Cerebellar nuclear complex (tissue), 1 donor: ENCODE results near the gene C17orf75.
A peak's percentile ranks its signal among the peaks of the same experiment; 100 is the strongest.

ENCODE experiments used
- DNase-seq, 2 experiments: peaks; one replicate each; lab custom pipeline; 2025; lab: John Stamatoyannopoulos, UW

Gene C17orf75

DNA sequence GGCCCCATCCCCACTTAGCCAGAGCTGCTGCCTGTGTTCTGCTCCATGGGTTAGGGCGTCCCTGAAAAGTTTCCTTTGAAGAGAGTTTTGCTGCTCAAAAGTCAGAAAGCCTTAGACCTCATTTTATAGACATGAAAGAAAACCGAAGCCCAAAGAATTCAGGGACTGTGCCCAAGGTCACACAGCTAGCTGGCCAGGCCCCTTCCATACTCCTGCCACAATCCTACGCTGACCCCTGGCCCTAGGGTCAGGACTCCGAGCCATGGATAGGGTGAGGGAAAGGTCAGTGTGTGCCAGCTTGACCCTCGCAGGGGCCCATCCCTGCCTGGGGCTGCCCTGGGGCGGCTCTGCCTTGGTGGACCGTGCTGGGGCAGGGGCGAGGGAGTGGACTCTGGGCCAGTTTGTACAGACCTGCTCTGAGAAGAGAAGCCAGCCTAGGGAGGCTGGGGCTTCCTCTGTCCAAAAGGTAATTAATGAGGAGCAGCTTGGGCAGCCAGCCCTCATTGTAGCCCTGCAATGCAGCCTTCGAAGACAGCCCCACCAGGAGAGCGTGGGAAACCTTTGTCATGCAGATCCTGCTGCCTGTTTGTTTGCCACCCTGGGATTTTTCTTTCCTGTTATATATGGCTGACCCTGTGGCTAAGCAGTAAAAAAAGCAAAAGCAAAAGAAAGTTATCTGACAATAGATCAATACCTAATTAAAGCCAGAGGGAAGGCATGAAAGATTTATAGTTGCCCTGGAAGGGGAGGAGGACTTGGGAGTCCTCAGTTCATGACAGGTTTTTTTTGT is 38.9 kb downstream of the C17orf75 start:
- no peak for DNase-seq

- no peak for DNase-seq
Measured at GRCh38 chr17:32302037-32302436, 39.9 kb downstream of the C17orf75 start.

- no peak for DNase-seq
Measured at GRCh38 chr17:32299580-32300164, 42.3 kb downstream of the C17orf75 start.

DNA sequence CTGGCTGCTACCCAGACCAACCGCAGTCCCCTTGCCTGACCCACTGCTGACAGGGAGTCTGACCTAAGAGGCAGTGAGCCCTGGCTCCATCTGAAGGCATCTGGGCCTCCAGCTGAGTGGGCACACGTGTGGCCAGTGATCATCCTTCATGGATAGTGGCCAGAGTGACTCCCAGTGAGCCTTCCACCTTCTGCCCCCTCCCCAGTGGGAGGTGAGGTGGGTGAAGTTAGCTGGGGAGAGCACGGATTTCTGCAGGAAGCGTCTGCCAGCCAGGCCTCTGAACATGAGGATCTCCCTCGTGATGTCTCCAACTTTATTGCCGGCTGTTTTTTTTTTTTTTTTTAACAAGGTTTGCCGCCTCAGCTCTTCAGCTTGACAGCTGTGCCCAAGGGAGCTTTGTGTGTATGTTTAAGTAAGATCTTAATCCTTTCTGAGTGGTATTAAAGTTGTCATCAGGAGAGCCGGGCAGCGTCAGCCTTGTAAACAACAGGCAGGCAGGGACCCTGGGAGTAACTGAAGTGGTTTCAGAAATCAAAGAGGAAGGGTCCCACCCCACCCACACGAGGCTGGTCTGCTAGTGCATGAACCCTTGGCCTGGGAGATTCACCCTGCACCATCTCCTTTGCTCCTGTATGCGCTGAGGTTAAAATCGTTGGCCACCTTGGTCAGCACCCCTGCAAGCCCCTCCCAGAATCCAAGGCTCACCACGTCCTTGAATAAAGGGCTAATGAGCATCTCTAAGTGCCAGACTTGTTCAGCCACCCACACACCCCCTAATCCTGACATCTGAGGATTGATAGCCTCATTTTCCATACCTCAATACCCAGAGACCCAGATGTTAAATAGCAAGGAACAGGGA is 43.0 kb downstream of the C17orf75 start:
- DNase-seq: peak in 1 of 2 experiments; percentile 13

- DNase-seq: peak; percentile 26 to 77
Measured at GRCh38 chr17:32298298-32298697, 43.7 kb downstream of the C17orf75 start.

DNA sequence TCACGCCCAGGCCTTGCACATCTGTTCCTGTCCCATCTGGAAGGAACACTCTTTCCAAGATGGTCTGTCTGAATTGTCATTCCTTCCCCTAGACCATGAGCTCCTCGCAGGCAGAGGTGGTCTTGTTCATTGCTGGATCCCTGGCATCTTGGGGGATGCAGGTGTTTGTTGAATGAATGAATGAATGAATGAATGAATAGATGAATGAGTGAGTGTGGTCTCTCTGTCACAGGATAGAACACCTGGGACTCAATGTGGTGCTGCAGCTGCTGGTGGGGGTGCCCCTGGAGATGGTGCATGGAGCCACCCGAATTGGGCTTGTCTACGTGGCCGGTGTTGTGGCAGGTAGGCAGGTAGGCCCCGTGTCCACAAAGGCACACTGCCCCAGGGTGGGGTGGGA is 44.1 kb downstream of the C17orf75 start:
- DNase-seq: no peak

GRCh38 chr17:32297424-32297823 is 44.5 kb downstream of the C17orf75 start:
- DNase-seq: no peak

GRCh38 chr17:32292094-32292493 is 49.9 kb downstream of the C17orf75 start:
- no peak for DNase-seq

DNA sequence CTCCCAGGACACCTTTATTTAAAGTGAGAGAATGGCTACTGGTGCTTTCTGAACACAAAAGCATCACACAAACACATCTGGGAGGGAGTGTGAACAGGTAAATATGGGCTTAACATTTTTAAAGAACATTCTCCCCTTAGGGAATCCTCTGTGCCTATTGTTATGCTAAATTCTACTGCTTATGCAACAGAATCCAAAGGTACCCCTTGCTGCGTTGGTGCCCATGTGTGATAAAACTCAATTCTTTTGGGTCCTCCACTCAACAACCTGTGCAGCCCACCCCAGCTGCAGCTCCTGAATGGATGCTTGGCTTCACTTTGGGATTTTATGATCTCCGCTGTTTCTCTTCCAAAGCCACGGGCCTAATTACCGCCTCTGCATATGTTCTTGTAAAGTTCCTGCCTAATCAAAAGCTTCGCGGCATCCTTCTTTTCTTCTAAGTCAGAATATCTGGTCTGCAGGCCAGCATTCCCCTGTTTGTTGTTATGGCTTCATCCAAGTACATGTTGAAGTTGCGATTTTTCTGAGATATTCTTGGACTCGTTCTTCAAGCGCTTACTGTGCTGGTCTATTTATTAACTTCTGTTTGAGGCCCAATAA is 52.4 kb downstream of the C17orf75 start:
- DNase-seq: no peak

DNA sequence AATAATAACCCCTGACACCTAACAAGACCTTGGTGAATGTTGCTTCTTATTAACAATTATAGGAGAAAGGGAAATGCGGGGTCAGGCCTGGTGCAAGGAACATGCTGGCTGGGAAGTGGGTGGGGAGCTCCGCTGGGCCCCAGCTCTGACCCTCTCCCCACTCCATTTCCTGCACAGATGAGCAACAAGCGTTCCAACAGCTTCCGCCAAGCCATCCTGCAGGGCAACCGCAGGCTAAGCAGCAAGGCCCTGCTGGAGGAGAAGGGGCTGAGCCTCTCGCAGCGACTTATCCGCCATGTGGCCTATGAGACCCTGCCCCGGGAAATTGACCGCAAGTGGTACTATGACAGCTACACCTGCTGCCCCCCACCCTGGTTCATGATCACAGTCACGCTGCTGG is 53.4 kb downstream of the C17orf75 start:
- no peak for DNase-seq

- no peak for DNase-seq
Measured at GRCh38 chr17:32287804-32288511, 54.0 kb downstream of the C17orf75 start.

DNA sequence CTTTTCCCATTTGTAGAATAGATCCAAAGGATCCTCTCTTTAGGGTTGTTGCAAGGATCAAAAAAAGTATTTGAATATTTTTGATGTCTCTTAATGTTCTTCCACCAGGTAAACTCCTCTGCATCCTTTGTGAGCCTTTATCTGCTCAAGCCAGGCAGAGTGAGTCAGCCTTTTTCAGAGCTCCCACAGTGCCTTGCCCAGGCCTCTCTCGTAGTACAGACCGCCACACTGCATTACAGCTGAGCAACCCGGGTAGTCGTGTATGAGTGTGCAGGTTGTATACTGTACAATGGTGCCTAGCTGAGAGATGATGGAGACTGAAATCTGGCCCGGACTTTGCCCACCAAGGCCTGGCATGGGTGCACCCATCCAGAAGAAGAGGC is 55.5 kb downstream of the C17orf75 start:
- no peak for DNase-seq

GRCh38 chr17:32285746-32286517 is 56.0 kb downstream of the C17orf75 start:
- DNase-seq: no peak

DNA sequence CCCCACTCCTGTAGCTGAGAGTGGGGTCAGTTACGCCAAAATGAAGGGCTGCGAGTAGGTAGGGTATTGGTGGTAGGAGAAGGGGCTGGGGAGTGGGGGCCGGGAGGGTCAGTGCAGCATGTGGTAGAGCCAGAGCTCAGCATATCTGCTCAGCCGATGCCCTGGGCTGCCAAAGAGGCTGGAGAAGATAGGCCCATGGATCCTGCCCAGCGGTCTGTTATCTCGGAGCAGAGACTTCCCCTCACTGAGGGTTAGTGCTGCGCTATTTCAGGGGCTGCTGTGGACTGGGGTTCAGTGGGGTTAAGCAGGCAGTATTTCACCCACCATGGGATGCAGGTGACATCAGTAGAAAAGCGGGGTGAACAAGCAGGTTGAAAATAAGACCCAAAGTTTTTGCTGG is 56.7 kb downstream of the C17orf75 start:
- no peak for DNase-seq

DNA sequence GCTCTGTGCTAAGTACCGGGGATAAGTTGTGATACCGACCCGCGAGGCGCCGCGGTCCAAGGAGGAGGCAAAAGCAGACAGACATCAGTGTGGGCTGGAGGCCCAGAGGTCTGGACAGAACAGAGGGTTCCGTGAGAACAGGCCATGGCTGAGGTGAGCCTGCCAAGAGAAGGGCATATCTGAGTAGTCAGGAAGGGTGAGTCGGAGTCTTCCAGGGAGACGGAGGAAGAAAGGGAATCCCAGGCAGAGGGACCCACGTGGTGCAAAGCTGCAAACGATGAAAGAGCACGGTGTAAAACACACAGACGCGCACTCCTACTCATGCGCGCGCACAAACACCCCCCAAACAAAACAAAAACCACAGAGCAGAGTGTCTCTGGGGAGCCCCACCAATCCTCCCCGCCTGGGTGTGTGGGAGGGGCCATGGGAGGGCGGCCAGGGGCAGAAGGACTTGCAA is 58.2 kb downstream of the C17orf75 start:
- no peak for DNase-seq

DNA sequence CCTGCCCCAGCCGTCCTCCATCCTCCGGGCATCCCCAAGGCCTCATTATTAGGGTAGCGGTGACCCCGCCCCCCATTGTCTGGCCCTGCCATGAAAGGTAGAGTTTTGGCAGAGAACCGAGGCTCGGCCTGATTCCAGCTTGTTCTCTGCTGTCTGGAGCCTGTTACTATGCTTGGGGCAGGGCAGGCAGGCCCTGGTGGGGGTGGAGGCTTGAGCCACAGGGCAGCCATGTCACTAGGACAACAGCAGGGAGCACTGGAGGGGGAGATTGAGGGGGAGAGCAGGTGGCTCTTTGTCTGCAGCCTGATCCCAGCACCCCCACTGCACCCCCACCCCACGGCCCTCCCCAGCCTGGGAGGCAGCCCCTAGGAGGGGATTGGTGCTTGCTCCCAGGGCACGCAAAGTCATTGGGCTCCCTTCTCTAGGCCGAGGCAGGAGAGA is 60.9 kb downstream of the C17orf75 start:
- no peak for DNase-seq

- no peak for DNase-seq
Measured at GRCh38 chr17:32279891-32280716, 61.9 kb downstream of the C17orf75 start.

GRCh38 chr17:32278815-32279214 is 63.2 kb downstream of the C17orf75 start:
- DNase-seq: no peak
